GM19438 (cell line): ENCODE measurements around the gene TMEM255B.
"Not testable (repeated sequence)": the region's sequence is repeated elsewhere in the genome, so short reads cannot be mapped to it uniquely, and the experiment has no call there.

ENCODE experiments used
- ATAC-seq: cut with Tn5 transposase; IDR thresholded peaks from one replicate; pipeline ENCODE4 v1.9.1; 2021; ENCODE audit warnings: low read depth; ENCODE audit not compliant: unreplicated experiment

The TMEM255B gene

DNA sequence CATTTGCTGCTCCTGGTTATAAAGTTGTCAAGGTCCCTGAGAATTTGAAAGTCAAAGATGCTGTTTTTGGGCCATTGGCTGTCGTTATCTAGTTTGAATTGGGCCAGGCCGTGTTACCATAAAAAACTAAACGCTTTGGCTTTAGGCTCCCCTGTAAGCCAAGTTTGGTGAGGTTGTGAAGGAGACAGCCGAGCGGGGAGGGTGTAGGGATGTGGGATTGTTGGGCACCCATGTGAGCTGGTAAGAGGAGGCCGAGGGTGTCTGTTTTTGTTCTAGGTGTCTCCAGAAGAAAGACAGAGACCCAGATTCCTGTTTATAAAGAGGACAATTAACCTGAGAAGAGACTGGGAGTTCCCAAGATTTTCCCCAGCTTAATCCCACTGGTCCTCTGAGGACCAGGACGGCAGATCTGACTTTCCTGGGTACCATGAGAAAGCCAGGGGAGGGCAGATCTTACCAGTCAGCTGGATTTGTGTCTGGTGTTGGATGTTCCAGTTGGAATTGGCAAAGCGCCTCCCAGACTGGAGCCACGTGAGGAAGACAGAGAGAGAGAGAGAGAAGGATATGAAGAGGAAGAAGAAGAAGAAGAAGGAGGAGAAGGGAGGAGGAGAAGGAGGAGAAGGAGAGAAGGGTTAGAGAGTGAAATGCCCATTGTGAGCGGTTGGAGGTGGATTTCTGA, 25.1 kb downstream of the TMEM255B start:
- no peak for ATAC-seq

DNA sequence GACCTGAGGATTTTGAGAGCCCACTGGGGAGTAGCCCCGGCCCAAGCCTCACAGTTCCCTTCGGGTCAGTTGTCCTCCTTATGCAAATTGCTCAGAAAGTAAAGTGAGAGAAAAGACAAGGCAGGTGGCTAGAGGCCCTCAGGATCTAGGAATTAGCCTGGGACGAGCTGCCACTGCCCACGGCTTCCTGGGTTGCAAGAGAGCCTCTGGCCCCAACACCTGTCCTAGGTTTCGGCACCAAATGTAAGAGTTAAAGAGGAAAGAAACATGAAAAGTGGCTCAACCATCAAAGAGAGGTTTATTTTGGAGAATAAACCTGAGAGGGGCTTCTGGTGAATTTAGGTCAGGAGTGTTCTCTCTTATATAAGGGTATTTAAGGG, 25.6 kb downstream of the TMEM255B start:
- no peak for ATAC-seq

DNA sequence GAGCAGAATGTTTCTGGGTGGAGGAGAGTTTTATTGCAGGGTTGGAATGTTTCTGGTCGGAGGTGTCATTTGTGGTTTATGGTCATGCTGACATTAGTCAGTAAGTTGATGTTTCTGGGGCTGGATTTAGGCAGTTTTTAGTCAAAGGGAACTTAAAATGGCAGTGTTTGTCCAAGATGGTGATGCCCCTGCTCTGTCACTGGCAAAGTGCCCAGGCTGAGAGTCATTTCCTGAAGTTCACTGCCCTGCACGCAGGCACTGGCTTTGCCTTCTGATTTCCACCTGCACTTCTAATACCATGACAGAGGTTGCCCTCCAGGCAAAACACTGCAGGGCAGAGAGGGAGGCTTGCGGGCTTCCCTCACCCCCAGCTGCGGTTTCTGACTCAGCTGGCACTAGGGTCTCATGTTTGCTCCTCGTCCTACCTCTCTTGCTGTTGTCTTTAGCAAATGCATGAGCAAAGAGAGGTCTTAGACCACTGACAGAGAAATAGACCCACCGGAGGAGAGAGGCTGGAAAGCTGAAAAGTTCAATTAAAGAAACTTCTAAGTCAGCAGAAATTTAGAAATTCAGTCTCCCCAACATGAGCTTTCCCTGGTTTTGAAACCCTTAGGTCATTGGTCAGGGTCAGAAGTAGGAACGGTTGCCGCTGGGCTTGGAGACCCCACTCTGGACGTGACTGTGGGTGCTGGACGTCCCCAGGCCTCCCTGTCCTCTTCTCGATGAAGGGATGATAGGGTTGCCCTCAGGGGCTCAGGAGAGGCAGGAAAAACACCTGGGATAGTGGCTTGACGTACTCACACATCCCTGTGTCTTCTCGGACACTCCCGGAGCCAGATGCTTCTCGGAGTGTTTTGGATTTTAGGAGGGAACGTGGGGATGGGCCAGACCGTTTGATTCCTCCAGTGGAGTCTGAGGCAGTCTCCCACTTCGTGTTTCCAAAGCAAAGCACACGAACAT, 26.3 kb downstream of the TMEM255B start:
- no peak for ATAC-seq

DNA sequence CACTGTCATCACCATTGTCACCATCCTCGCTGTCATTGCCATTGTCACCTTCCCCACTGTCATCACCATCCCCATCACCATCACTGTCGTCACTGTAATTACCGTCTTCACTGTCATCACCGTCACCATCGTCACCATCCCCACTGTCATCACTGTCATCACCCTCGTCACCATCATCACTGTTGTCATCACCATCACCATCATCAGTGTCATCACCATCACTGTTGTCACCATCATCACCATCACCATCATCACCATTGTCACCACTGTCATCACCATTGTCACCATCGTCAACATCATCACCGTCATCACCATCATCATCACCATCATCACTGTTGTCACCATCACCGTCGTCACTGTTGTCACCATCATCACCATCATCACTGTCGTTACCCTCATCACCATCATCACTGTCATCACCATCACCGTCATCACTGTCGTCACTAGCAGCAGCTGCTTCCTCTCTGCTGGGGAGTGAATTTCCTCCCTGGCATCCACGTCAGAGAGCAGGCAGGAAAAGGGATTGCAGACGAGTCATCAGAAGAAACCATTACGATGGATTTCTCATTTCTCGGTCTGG, 27.3 kb downstream of the TMEM255B start:
- no peak for ATAC-seq

DNA sequence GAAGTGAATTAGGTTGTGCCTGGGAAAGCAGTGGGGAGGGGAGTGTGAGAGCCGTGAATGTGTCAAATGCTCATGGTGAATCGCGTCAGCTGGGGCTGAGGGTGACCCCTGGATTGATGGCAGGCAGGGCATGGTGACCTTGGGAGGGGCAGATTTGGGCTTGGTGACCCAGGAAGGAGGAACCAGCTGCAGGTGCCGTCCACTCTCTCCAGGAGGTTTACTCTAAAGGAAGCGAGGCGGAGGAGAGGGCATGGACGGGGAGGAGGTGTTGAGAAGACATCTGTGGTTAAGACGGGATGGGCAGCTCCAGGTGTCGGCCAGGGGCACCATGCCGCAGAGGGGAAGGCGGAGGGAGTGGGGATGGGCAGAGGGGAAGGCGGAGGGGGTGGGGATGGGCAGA, 28.7 kb downstream of the TMEM255B start:
- no peak for ATAC-seq

DNA sequence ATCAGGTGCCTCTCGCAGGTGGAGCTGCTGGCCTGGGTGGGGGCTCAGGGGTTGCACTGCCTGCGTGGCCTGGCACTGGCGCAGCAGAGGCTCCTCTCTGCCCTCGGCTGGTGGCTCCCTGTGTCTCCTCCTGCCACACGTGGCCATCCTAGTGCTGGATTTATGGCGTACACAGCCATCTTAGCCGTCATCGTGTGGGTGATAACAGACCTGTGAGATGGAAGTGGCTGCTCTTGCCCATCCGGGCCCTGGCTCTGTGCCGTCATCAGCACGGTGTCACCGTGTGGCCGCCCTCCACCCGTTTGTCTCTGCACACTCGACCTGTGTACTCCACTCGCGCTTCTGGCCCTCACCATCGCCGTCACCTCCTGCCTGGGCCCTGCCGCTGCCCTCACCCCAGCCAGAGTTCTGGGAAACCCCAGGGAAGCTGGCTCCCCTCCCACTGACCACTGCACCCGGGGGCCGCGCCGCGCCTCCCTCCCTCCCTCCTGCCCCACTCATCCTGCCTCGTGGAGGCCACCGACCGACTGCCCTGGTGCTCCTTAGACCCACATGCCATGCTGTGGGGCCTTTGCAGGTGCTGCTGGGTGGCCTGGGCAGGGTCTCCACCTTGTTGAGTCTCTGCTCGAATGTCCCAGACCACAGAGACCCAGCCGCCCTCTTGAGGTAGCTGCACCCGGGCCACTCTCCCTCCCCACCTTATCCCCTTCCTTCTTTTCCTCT, 29.5 kb downstream of the TMEM255B start:
- no peak for ATAC-seq

DNA sequence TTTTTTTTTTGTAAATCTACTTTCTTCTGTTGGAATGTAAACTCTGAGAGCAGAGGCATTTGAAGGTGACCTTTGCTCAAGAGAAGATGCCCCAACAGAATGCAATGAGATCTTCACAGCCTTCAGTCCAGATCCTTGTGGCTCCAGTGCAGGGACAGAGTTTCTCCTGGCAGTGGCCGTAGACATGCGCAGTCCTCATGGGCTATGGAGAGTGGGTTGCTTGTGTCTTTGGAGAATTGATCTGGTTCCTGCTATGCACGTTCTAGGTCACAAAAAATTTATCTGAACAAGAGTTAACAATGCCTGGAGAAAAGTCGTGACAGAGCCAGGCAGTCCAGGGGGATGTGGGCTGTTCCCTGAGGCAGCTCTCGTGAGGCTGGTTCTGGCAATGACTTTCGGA, 30.1 kb downstream of the TMEM255B start:
- ATAC-seq = no peak

DNA sequence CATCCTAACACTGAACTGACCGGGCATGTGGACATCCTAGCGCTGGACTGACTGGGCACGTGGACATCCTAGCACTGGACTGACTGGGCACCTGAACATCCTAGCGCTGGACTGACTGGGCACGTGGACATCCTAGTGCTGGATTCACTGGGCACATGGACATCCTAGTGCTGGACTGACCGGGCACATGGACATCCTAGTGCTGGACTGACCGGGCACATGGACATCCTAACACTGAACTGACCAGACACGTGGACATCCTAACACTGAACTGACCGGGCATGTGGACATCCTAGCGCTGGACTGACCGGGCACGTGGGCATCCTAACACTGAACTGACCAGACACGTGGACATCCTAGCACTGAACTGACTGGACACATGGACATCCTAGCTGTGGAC, 30.9 kb downstream of the TMEM255B start:
- not testable (repeated sequence) for ATAC-seq

DNA sequence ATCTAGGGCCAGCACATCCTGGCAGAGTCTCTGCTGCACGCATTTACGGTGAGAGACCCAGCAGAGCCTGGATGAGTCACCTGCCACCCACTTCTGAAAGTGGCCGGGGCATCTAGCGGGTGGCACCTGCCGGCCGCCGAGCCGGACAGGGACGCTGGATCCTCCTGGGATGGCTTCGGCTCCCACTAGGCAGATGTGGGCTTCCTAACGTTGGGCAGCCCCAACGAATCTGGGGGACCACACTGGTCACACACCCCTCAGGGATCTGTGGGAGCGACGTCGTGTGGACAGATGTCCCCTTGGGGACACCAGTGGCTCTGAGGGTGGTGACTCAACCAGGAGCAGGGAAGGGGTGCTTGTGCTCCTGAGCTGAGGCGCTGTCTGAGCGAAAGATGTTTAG, 32.2 kb downstream of the TMEM255B start:
- ATAC-seq = no peak

DNA sequence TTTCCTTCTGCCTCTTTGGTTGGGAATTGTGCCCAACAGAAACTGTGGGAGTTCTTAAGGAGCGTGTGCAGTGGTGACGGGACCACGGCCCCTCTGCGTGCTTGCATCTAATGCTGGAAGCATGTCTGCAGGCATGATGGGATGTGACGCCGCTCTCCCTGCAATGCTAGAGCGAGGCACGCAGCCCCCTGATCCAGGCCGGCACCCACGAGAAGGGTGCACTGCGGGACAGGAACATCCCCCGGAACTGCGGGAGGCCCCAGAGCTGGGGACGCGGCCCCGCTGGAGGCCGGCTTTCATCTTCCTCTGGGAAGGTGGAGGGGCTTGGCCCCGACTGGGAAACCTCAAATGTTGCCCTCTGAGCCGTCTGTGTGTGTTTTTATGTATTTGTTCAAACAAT, 32.7 kb downstream of the TMEM255B start:
- ATAC-seq = no peak

DNA sequence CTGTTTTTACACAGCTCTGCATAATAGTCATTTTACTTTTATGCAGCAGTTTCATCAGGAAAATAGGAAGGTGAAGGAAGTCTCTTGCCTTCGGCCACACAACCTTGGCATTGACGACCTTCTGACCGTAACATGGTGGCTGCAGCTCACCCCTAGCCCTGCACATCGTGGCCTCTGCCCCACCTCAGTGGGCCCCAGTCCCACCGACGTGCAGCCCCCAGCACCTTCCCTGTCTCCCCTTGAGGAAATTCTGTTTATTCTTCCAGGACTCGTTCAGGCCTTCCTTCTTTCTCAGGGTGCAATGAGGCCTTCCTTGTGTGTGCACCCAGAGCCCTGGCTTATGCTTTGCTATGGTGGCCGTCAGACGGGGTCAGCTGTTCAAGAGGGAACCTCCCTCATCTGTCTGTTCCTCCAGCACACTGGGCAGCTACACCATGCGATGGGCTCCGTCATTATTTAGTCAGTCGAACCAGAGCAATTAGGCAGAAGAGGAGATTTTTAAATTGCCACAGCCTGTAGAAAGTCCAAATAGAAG, 33.3 kb downstream of the TMEM255B start:
- ATAC-seq = no peak

DNA sequence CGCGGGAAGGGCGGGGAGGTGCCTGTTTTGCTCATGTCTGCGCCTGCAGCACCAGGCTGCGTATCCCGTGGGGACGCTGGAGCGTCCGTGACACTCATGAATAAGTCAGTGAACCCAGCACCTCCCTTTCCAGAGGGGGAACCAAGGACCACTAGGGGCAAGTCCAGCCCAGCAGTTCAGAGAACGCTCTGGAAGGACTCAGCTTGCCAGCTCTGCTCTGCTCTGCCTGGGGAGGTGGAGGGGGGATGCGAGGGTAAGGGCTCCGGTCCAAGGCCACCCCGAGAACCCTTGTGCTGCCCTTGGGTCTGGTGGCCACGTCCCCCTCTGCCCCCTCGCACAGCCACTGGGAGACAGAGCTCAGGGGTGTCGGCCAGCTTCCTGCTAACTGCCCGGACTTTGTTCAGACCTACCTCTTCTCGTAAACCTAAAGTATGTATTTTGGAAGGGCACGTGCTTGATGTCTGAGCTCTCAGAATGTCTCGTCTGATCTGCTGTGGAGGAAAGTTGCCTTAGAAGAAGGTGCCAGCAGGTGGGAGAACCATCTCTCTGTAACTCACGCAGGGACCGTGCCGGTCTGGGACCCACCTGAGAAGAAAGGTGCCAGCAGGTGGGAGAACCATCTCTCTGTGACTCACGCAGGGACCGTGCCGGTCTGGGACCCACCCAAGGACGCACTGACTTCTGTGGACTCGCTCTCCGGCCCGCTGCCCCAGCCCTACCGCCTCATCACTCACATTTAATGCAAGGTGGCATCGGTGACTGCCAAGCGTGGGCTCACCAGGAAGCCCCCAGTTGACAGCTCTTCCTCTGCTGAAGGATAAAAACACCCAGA, 34.1 kb downstream of the TMEM255B start:
- no peak for ATAC-seq

DNA sequence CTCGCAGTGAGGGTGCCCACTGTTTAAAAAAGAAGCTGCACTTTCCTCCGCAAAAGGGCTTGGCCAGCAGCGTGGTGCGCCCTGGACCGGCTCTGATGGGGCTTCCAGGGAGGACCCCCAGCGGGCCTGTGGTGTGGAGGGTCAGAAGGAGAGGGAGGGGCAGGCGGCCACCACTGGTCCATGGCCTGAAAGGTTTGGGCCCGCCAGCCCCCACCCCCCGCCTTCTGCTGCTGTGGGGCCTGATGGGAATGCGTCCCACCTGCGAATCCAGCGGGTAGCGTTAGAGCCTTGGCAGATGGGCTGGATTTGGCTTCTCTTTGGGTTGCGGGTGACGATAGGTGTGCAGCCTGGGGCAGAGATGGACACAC, 34.7 kb downstream of the TMEM255B start:
- ATAC-seq = no peak

DNA sequence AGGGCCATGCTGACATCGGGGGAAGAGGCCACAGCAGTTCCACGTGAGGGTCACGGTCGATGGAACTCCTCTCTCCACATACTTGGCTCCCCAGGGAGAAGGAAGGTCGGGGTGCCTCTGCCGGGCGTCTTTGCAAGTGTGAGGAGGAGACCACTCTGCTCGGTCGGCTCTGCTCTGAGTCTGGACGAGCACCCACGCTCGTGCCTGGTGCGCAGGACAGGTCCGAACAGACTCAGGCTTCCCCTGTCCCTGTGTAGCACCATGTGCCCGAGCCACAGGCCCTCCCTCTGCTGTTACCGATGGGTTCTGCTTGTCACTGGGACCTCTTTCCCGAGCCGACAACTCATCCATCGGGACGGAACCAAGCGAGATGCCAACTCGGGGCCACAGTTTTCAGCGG, 35.1 kb downstream of the TMEM255B start:
- ATAC-seq = no peak

DNA sequence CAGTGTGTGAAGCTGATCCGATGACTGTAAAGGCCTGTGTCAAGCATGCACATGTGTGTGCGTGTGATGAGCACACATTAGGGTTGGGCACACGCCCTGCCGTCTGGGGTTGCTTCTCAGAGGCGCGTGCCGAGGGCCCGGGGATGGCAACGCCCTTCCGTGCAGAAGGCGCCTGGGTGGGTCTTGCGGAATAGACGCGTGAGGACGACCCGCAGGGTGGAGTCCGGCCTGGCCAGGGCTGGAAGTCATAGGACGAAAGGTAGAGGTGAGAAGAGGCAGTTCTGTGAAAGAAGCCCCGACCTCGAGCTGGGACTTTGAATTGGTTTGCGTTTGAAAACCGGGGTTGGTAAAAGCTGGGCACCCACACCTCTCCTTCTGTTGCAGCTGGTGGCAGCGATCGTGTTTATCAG, 35.7 kb downstream of the TMEM255B start:
- ATAC-seq = no peak

DNA sequence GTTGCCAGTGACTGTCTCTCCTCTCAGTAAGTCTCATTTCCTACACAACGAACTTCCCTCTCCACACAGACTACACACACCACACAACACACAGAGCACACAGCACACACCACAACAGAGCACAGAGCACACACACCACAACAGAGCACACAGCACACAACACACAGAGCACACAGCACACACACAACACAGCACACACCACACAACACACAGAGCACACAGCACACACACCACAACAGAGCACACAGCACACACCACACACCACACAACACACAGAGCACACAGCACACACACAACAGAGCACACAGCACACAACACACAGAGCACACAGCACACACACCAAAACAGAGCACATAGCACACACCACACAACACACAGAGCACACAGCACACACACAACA, 36.3 kb downstream of the TMEM255B start:
- not testable (repeated sequence) for ATAC-seq

DNA sequence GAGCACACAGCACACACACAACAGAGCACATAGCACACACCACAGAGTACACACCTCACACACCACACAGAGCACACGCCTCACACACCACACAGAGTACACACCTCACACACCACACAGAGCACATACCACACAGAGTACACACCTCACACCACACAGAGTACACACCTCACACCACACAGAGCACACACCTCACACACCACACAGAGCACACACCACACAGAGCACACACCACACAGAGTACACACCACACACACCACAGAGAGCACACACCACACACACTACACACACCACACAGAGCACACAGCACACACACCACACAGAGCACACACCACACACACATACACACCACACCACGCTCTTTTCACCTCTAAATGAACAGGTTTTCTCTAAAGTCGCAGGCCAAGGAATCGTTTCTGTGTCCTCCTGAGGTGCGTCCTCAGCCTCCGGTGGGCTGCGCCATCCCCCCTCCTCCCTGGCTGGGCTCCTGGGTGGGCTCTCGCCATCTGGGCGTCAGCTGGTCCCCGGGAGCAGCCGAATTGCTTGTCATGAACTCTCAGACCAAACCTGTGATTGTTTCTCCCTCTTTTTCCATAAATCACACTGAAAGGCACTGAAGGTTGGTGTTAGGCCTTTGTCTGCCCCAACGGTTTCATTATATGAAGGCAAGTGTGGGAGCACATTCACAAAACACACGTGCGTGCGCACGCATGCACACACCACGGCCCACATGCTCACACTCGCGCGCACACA, 37.4 kb downstream of the TMEM255B start:
- no peak for ATAC-seq

DNA sequence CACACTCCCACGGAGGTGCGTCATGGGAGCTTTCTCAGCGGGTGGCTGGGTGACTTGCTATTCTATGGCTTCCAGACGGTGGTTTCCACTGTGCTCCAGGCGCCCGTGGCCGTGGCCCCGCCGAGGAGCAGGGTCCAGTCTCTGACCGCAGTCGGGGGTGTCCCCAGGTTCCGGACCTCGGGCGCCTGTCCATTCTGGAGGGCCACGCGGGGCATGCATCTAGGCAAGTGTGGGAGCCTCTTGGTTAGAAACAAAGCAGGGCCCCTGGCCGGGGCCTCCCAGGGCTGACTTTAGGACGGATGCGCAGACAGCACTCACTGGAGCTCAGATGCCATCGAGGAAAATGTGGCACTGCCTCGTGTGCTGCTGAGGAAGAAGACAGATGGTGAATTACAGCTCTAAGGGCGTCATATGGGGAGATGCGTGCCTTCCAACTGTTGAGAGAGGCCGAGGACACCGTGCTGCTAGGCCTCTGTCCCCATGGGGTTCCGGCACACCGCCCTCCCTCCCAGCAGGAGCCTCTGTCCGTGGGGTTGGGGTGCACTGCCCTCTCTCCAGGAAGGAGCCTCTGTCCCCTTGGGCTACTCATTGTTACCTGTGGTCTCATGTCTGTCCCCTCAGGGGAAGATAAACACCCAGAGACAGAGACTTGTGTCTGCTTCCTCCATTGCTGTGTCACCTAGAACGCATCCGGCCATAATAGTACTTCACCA, 38.1 kb downstream of the TMEM255B start:
- ATAC-seq = no peak
